ENCODE results near the gene VAC14.
"Not testable (repeated sequence)": the region's sequence is repeated elsewhere in the genome, so short reads cannot be mapped to it uniquely, and the experiment has no call there.

DNA sequence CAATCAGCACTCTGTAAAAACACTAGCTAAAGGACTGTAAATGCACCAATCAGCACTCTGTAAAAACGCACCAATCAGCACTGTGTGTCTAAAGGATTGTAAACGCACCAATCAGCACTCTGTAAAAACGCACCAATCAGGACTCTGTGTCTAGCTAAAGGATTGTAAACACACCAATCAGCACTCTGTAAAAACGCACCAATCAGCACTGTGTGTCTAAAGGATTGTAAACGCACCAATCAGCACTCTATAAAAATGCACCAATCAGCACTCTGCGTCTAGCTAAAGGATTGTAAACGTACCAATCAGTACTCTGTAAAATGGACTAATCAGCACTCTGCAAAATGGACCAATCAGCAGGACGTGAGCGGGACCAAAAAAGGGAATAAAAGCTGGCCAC lies 58.0 kb downstream of the VAC14 start:
- TF ChIP-seq, protein P1, sequence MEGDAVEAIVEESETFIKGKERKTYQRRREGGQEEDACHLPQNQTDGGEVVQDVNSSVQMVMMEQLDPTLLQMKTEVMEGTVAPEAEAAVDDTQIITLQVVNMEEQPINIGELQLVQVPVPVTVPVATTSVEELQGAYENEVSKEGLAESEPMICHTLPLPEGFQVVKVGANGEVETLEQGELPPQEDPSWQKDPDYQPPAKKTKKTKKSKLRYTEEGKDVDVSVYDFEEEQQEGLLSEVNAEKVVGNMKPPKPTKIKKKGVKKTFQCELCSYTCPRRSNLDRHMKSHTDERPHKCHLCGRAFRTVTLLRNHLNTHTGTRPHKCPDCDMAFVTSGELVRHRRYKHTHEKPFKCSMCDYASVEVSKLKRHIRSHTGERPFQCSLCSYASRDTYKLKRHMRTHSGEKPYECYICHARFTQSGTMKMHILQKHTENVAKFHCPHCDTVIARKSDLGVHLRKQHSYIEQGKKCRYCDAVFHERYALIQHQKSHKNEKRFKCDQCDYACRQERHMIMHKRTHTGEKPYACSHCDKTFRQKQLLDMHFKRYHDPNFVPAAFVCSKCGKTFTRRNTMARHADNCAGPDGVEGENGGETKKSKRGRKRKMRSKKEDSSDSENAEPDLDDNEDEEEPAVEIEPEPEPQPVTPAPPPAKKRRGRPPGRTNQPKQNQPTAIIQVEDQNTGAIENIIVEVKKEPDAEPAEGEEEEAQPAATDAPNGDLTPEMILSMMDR (IDR thresholded peaks at IDR 0.05): not testable (repeated sequence)
- TF ChIP-seq GABPA (IDR thresholded peaks at IDR 0.05; ENCODE audit: low read depth); POLR2AphosphoS5 (IDR thresholded peaks at IDR 0.05; ENCODE audit: low read depth, low read length); RAD21 (IDR thresholded peaks at IDR 0.05; ENCODE audit: low read length): not testable (repeated sequence)

Data from SK-N-SH (cell line).